NB4 (cell line): ENCODE data around the gene CDKN2AIP.

Experiments
- DNase-seq: peaks from one replicate; pipeline ENCODE4 v3.0.0; 2010; ENCODE audit warnings: low read depth
- H3K4me3 ChIP-seq: one replicate; pipeline ENCODE4 v1.5.1; 2011; ENCODE audit warnings: mild to moderate bottlenecking, low read depth, low read length, moderate library complexity
- MYC ChIP-seq: IDR thresholded peaks from 2 replicates; pipeline ENCODE4 v1.6.1; 2011; ENCODE audit warnings: low read depth, low read length
- POLR2A ChIP-seq: IDR thresholded peaks from 2 replicates; pipeline ENCODE4 v1.6.1; 2011; ENCODE audit warnings: mild to moderate bottlenecking; ENCODE audit not compliant: insufficient read length; ENCODE audit errors: extremely low read depth
- TF ChIP-seq, protein P1 (sequence below): IDR thresholded peaks from 2 replicates; pipeline ENCODE4 v1.6.1; 2011; ENCODE audit warnings: low read depth, low read length
- TF ChIP-seq, protein P2 (sequence below): IDR thresholded peaks from one replicate; pipeline ENCODE4 v1.5.1; 2012; ENCODE audit warnings: low read depth, low read length

Gene CDKN2AIP

DNA sequence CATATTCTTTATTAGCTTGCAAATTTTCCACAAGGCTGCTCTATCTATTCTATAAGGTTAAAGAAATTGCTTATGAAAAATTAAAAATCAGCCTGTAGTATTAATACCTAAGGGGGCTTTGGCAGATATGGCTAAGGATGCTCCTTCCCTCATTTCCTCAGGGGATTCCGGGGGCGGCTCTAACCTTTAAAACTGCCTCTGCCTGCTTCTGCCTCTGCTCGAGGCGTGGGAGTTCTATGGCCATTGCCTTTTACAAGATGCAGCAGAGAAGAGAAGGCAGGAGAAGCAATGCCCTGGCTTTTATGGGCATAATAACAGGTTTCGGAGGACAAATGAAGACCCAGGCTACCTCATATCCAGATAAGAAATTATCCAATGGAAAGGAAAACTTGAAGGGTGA lies 8.6 kb upstream of the CDKN2AIP start:
- DNase-seq = no peak
- no peak overlapping the region for H3K4me3 ChIP-seq
- TF ChIP-seq, protein P1, sequence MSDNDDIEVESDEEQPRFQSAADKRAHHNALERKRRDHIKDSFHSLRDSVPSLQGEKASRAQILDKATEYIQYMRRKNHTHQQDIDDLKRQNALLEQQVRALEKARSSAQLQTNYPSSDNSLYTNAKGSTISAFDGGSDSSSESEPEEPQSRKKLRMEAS = no peak
- TF ChIP-seq, protein P2, sequence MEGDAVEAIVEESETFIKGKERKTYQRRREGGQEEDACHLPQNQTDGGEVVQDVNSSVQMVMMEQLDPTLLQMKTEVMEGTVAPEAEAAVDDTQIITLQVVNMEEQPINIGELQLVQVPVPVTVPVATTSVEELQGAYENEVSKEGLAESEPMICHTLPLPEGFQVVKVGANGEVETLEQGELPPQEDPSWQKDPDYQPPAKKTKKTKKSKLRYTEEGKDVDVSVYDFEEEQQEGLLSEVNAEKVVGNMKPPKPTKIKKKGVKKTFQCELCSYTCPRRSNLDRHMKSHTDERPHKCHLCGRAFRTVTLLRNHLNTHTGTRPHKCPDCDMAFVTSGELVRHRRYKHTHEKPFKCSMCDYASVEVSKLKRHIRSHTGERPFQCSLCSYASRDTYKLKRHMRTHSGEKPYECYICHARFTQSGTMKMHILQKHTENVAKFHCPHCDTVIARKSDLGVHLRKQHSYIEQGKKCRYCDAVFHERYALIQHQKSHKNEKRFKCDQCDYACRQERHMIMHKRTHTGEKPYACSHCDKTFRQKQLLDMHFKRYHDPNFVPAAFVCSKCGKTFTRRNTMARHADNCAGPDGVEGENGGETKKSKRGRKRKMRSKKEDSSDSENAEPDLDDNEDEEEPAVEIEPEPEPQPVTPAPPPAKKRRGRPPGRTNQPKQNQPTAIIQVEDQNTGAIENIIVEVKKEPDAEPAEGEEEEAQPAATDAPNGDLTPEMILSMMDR = no peak
- TF ChIP-seq POLR2A (no peak), MYC (no peak)

DNA sequence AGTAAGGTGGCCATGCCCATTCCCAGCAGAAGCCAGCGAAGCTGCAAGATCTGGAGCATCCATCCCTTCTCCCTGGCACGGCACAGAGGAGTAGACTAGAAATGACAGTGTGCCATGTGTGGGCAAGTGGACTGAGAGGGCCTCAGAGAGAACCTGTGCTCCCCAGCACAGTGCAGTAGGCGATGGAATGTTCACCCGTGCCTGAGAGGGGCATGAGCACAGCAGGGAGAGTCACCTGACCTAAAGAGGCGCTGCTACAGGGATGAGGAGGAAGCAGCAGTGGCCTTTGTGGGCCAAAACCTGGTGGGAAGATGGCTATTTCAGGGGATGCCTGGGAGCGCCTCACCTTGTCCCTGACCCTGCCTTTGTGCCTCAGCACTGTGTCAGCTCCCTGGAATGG lies 8.0 kb upstream of the CDKN2AIP start:
- TF ChIP-seq, protein P2 = no peak
- TF ChIP-seq MYC (no peak), POLR2A (no peak)
- TF ChIP-seq, protein P1 = no peak
- no peak overlapping the region for H3K4me3 ChIP-seq
- no peak for DNase-seq

DNA sequence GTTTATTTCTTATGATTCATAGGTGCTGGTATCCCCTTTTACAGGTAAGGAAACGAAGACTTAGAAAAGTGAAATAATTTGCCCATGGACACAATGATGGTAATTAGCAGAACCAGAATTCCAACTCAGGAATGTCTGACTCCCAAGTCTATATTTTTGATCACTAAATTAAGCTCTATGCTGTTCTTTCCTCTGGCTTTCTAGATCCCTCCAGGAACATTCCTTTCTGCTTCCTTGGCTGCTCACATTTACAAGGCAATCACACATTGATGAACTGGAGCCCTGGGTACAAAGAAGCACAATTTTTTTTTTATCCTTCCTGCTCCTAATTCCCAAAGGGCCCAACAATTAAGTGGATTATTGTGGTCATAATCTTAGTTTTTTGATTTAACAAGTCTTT lies 7.0 kb upstream of the CDKN2AIP start:
- no peak for DNase-seq
- TF ChIP-seq, protein P2 = no peak
- TF ChIP-seq MYC = no peak
- no peak for TF ChIP-seq POLR2A
- TF ChIP-seq, protein P1 = no peak
- no peak overlapping the region for H3K4me3 ChIP-seq

DNA sequence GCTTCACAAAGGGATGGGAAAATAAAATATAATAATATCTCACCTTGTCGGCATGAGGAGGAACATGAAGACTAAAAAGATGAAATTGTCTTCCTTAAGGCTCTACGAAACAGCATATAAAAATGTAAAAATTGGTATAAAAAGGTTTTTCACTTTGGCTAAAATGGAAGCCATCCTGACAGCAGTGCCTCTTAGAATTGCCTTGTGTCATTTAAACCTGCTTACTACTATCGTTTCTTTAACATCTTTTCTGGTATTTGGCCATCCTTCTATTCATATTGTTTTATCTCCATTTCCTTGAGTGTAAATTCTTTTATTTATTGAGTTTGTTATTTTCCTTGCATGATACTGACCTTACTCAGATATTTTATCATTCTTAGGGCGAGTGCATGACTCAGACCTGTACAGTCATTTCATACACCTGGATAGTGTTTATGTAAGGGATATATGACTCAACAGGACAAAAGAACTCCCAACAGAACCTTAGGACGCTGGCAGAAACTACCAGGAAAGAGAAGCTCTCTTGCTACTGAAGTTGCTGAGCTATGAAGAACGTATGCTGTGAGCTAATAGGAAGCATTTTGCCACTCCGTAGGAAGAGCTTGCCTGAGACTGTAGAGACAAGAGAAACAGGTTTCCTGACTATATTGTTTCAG lies 5.8 kb upstream of the CDKN2AIP start:
- no peak for DNase-seq
- H3K4me3 ChIP-seq = no peak overlapping the region
- TF ChIP-seq POLR2A = no peak
- TF ChIP-seq, protein P2 = no peak
- no peak for TF ChIP-seq MYC
- TF ChIP-seq, protein P1 = no peak

DNA sequence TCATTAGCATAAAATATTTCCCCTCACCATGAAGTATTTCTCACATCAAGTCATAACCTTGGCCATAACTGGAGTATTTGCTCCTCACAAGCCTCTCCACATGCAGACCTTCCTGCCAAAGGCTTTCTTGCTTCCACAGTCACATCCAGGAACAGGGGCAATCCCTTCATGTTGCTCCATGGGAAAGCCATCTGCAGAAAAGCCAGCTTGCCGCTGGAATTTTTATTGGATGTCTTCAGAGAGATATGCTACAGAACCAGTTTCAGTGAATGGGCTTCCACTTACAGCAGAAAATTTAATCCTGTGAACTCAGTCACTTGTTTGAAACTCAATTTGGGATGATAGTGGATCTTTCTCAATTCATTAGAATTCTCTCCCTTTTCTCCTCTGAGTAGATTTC lies 3.2 kb upstream of the CDKN2AIP start:
- TF ChIP-seq, protein P1 = no peak
- TF ChIP-seq, protein P2 = no peak
- no peak for TF ChIP-seq MYC
- no peak for TF ChIP-seq POLR2A
- DNase-seq = no peak
- no peak overlapping the region for H3K4me3 ChIP-seq
